ENCODE data around the gene KPTN. TPM values are rescaled to one million over a fixed set of nuclear protein-coding genes. Genes with fewer than 3 reads are reported as not detected.

The KPTN gene
- total RNA-seq, 1 donor from 2014 or later, result 2.1 TPM

DNA sequence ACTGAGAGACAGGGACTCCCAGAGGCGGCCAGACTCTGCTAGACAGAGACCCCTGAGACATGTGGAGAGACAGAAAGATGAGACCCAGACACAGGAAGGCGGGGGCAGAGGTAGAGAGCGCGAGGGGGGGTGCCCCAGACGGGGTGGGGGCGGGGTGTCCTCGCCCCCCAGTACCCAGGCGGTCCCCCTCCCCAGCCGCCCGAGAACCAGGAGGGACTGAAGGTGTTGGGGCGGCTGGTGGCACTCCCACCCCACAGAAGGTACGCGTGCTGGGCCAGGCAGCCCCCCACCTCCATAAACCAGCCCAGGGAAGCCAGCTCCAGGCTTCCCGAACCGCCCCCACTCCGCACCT is 12.7 kb downstream of the KPTN start:
- Histone ChIP-seq H3K9ac (ENCODE audit: low read depth in 1 of 3, low read length in 3 of 3) (no peak overlapping the region), H3K9me3 (ENCODE audit: control insufficient read depth in 3 of 3, low read length in 3 of 3) (no peaks in the 10 kb centered on the region), H3K36me3 (ENCODE audit: control insufficient read depth in 3 of 3, insufficient read depth in 3 of 3, low read length in 3 of 3) (peaks cover 2 to 6% (median 6%) of the 10 kb centered on the region in 3 donors), H3K4me1 (ENCODE audit: control insufficient read depth in 3 of 3, insufficient read depth in 3 of 3, low read length in 3 of 3) (no peaks in the 10 kb centered on the region), H3K27me3 (ENCODE audit: control insufficient read depth in 3 of 3, insufficient read depth in 3 of 3, low read length in 3 of 3) (peaks cover 54 to 62% (median 58%) of the 10 kb centered on the region in 3 donors), H3K4me3 (ENCODE audit: low read length in 3 of 3) (no peak overlapping the region), H3K27ac (ENCODE audit: low read depth, low read length) (no peak overlapping the region)

GRCh38 chr19:47470447-47471195 is 13.4 kb downstream of the KPTN start:
- Histone ChIP-seq H3K9me3 (ENCODE audit: control insufficient read depth in 3 of 3, low read length in 3 of 3) (no peaks in the 10 kb centered on the region), H3K36me3 (ENCODE audit: control insufficient read depth in 3 of 3, insufficient read depth in 3 of 3, low read length in 3 of 3) (peaks cover 2 to 4% (median 4%) of the 10 kb centered on the region in 3 donors), H3K9ac (ENCODE audit: low read depth in 1 of 3, low read length in 3 of 3) (no peak overlapping the region), H3K27ac (ENCODE audit: low read depth, low read length) (no peak overlapping the region), H3K27me3 (ENCODE audit: control insufficient read depth in 3 of 3, insufficient read depth in 3 of 3, low read length in 3 of 3) (peaks cover 57 to 65% (median 63%) of the 10 kb centered on the region in 3 donors), H3K4me1 (ENCODE audit: control insufficient read depth in 3 of 3, insufficient read depth in 3 of 3, low read length in 3 of 3) (no peaks in the 10 kb centered on the region), H3K4me3 (ENCODE audit: low read length in 3 of 3) (no peak overlapping the region)

DNA sequence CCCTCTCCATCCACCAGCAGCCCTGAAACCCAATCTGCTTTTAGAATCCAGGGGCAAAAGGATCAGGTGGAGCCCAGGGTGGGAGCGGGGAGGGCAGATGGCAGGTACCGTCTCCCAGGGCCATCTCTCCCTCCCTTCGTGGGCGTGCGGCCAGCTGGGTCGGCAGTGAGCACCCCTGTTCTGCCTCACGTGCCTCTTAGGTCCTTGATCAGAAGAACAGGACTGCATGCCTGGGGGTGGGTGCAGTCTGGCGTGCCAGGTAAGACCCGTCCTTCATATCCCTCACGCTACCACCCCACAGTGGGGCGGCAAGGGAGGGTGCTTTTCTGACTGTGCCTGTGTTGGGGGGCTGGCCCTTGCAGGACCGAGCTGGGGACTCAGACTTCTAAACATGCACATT is 14.3 kb downstream of the KPTN start:
- no peaks in the 10 kb centered on the region for H3K4me1 ChIP-seq (ENCODE audit: control insufficient read depth in 3 of 3, insufficient read depth in 3 of 3, low read length in 3 of 3)
- no peaks in the 10 kb centered on the region for H3K36me3 ChIP-seq (ENCODE audit: control insufficient read depth in 3 of 3, insufficient read depth in 3 of 3, low read length in 3 of 3)
- H3K9me3 ChIP-seq (ENCODE audit: control insufficient read depth in 3 of 3, low read length in 3 of 3), result no peaks in the 10 kb centered on the region
- H3K27me3 ChIP-seq (ENCODE audit: control insufficient read depth in 3 of 3, insufficient read depth in 3 of 3, low read length in 3 of 3), result peaks cover 60 to 71% (median 66%) of the 10 kb centered on the region in 3 donors
- H3K9ac ChIP-seq (ENCODE audit: low read depth in 1 of 3, low read length in 3 of 3), result no peak overlapping the region
- H3K4me3 ChIP-seq (ENCODE audit: low read length in 3 of 3), result no peak overlapping the region
- H3K27ac ChIP-seq (ENCODE audit: low read depth, low read length), result no peak overlapping the region

- no peak overlapping the region for H3K4me3 ChIP-seq (ENCODE audit: low read length in 3 of 3)
- H3K36me3 ChIP-seq (ENCODE audit: control insufficient read depth in 3 of 3, insufficient read depth in 3 of 3, low read length in 3 of 3), result no peaks in the 10 kb centered on the region
- H3K27ac ChIP-seq (ENCODE audit: low read depth, low read length), result no peak overlapping the region
- H3K9me3 ChIP-seq (ENCODE audit: control insufficient read depth in 3 of 3, low read length in 3 of 3), result no peaks in the 10 kb centered on the region
- H3K27me3 ChIP-seq (ENCODE audit: control insufficient read depth in 3 of 3, insufficient read depth in 3 of 3, low read length in 3 of 3), result peaks cover 60 to 71% (median 62%) of the 10 kb centered on the region in 3 donors
- no peak overlapping the region for H3K9ac ChIP-seq (ENCODE audit: low read depth in 1 of 3, low read length in 3 of 3)
- no peaks in the 10 kb centered on the region for H3K4me1 ChIP-seq (ENCODE audit: control insufficient read depth in 3 of 3, insufficient read depth in 3 of 3, low read length in 3 of 3)
These were observed 14.7 kb downstream of the KPTN start for GRCh38 chr19:47469363-47469700.

GRCh38 chr19:47467914-47468313 is 16.1 kb downstream of the KPTN start:
- H3K27me3 ChIP-seq (ENCODE audit: control insufficient read depth in 3 of 3, insufficient read depth in 3 of 3, low read length in 3 of 3), result peaks cover 55 to 66% (median 58%) of the 10 kb centered on the region in 3 donors
- no peak overlapping the region for H3K4me3 ChIP-seq (ENCODE audit: low read length in 3 of 3)
- no peak overlapping the region for H3K9ac ChIP-seq (ENCODE audit: low read depth in 1 of 3, low read length in 3 of 3)
- no peak overlapping the region for H3K27ac ChIP-seq (ENCODE audit: low read depth, low read length)
- no peaks in the 10 kb centered on the region for H3K4me1 ChIP-seq (ENCODE audit: control insufficient read depth in 3 of 3, insufficient read depth in 3 of 3, low read length in 3 of 3)
- no peaks in the 10 kb centered on the region for H3K36me3 ChIP-seq (ENCODE audit: control insufficient read depth in 3 of 3, insufficient read depth in 3 of 3, low read length in 3 of 3)
- H3K9me3 ChIP-seq (ENCODE audit: control insufficient read depth in 3 of 3, low read length in 3 of 3), result no peaks in the 10 kb centered on the region

GRCh38 chr19:47465957-47466356 is 18.1 kb downstream of the KPTN start:
- H3K4me3 ChIP-seq (ENCODE audit: low read length in 3 of 3), result no peak overlapping the region
- H3K27ac ChIP-seq (ENCODE audit: low read depth, low read length), result no peak overlapping the region
- no peaks in the 10 kb centered on the region for H3K9me3 ChIP-seq (ENCODE audit: control insufficient read depth in 3 of 3, low read length in 3 of 3)
- no peaks in the 10 kb centered on the region for H3K36me3 ChIP-seq (ENCODE audit: control insufficient read depth in 3 of 3, insufficient read depth in 3 of 3, low read length in 3 of 3)
- H3K27me3 ChIP-seq (ENCODE audit: control insufficient read depth in 3 of 3, insufficient read depth in 3 of 3, low read length in 3 of 3), result peaks cover 43 to 49% (median 44%) of the 10 kb centered on the region in 3 donors
- H3K4me1 ChIP-seq (ENCODE audit: control insufficient read depth in 3 of 3, insufficient read depth in 3 of 3, low read length in 3 of 3), result no peaks in the 10 kb centered on the region
- no peak overlapping the region for H3K9ac ChIP-seq (ENCODE audit: low read depth in 1 of 3, low read length in 3 of 3)

DNA sequence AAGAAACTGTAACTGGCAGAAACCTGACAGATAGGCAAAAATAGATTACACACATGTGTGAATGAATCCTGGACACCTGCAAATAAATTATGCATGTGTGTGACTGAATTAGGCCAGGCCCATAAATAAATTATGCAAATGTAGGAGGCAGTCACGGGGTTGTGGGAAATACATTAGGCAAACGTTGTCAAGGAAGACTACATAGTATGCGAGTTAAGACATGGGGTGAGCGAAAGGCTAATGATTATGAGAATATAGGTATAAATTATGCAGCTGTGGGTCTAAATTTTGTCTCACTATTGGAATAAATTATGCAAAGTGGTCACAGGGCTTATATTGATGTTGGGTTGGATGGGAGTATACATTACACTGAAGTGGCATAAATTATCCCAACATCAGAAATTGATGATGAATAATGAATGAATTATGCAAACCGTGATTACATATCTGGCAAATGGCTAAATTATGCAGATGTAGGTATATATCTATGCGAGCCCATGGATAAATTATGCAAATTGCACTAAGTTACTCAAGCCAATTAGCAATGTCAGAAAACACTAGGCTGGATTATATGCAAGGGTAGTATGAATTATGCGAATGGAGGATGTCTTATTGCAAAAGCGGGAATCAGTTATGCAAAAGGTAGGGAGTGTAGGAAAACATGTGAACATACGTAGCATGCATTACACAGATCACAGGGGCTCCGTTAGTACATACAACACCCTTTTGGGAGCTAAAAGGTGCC is 19.2 kb downstream of the KPTN start:
- Histone ChIP-seq H3K4me1 (ENCODE audit: control insufficient read depth in 3 of 3, insufficient read depth in 3 of 3, low read length in 3 of 3) (no peaks in the 10 kb centered on the region), H3K9ac (ENCODE audit: low read depth in 1 of 3, low read length in 3 of 3) (no peak overlapping the region), H3K9me3 (ENCODE audit: control insufficient read depth in 3 of 3, low read length in 3 of 3) (no peaks in the 10 kb centered on the region), H3K36me3 (ENCODE audit: control insufficient read depth in 3 of 3, insufficient read depth in 3 of 3, low read length in 3 of 3) (no peaks in the 10 kb centered on the region), H3K27ac (ENCODE audit: low read depth, low read length) (no peak overlapping the region), H3K4me3 (ENCODE audit: low read length in 3 of 3) (no peak overlapping the region), H3K27me3 (ENCODE audit: control insufficient read depth in 3 of 3, insufficient read depth in 3 of 3, low read length in 3 of 3) (peaks cover 36 to 43% (median 40%) of the 10 kb centered on the region in 3 donors)

DNA sequence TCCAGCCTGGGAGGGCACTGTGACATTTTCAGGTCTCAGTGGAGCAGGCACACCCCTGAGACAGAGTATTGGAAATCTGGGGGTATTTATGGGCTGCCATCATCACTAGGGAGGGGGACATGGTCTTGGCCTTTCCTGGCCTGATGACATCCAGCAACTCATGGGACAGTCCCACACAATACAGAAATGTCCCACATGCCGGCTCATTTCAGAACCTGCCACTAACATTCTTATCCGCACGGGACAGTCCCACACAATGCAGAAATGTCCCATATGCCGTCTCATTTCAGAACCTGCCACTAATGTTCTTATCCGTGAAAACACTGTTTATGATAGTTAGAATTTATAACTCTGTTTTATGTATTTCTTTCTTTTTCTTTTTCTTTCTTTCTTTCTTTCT is 22.1 kb downstream of the KPTN start:
- Histone ChIP-seq H3K27me3 (ENCODE audit: control insufficient read depth in 3 of 3, insufficient read depth in 3 of 3, low read length in 3 of 3) (peaks cover 36 to 44% (median 42%) of the 10 kb centered on the region in 3 donors), H3K36me3 (ENCODE audit: control insufficient read depth in 3 of 3, insufficient read depth in 3 of 3, low read length in 3 of 3) (no peaks in the 10 kb centered on the region), H3K9ac (ENCODE audit: low read depth in 1 of 3, low read length in 3 of 3) (no peak overlapping the region), H3K4me3 (ENCODE audit: low read length in 3 of 3) (no peak overlapping the region), H3K27ac (ENCODE audit: low read depth, low read length) (no peak overlapping the region), H3K9me3 (ENCODE audit: control insufficient read depth in 3 of 3, low read length in 3 of 3) (no peaks in the 10 kb centered on the region), H3K4me1 (ENCODE audit: control insufficient read depth in 3 of 3, insufficient read depth in 3 of 3, low read length in 3 of 3) (no peaks in the 10 kb centered on the region)

GRCh38 chr19:47459477-47459876 is 24.5 kb downstream of the KPTN start:
- Histone ChIP-seq H3K4me3 (ENCODE audit: low read length in 3 of 3) (no peak overlapping the region), H3K27me3 (ENCODE audit: control insufficient read depth in 3 of 3, insufficient read depth in 3 of 3, low read length in 3 of 3) (peaks cover 46 to 50% (median 47%) of the 10 kb centered on the region in 3 donors), H3K9me3 (ENCODE audit: control insufficient read depth in 3 of 3, low read length in 3 of 3) (peaks cover 3 to 10% (median 10%) of the 10 kb centered on the region in 3 donors), H3K4me1 (ENCODE audit: control insufficient read depth in 3 of 3, insufficient read depth in 3 of 3, low read length in 3 of 3) (no peaks in the 10 kb centered on the region), H3K27ac (ENCODE audit: low read depth, low read length) (no peak overlapping the region), H3K36me3 (ENCODE audit: control insufficient read depth in 3 of 3, insufficient read depth in 3 of 3, low read length in 3 of 3) (no peaks in the 10 kb centered on the region), H3K9ac (ENCODE audit: low read depth in 1 of 3, low read length in 3 of 3) (no peak overlapping the region)

DNA sequence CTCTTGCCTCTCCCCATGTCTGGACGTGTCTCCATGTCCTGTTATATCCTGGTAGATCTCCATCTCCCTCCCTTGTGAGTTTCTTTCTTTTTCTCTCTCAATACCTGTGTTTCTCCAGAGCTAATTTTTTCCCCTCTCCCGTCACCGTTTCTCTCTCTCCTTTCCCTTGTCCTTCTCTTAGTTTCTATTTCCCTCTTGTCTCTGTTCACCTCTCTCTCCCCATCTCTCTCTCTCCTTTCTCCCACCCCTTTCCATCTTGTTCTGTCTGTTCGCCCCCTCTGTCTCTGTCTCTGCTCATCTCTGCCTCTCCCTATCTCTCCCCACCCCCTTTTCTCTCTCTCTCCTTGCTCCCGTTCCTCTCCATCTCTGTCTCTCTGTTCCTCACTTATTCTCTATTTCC is 25.3 kb downstream of the KPTN start:
- Histone ChIP-seq H3K4me3 (ENCODE audit: low read length in 3 of 3) (no peak overlapping the region), H3K4me1 (ENCODE audit: control insufficient read depth in 3 of 3, insufficient read depth in 3 of 3, low read length in 3 of 3) (no peaks in the 10 kb centered on the region), H3K27me3 (ENCODE audit: control insufficient read depth in 3 of 3, insufficient read depth in 3 of 3, low read length in 3 of 3) (peaks cover 46 to 51% (median 47%) of the 10 kb centered on the region in 3 donors), H3K36me3 (ENCODE audit: control insufficient read depth in 3 of 3, insufficient read depth in 3 of 3, low read length in 3 of 3) (no peaks in the 10 kb centered on the region), H3K27ac (ENCODE audit: low read depth, low read length) (no peak overlapping the region), H3K9me3 (ENCODE audit: control insufficient read depth in 3 of 3, low read length in 3 of 3) (peaks cover 4 to 10% (median 10%) of the 10 kb centered on the region in 3 donors), H3K9ac (ENCODE audit: low read depth in 1 of 3, low read length in 3 of 3) (no peak overlapping the region)

Data from skeletal muscle tissue (tissue), 4 donors.